ENCODE results near the gene UGDH. TPM values are rescaled to one million over a fixed set of nuclear protein-coding genes. Genes with fewer than 3 reads are reported as not detected.
A peak's percentile ranks its signal among the peaks of the same experiment; 100 is the strongest.
"Not testable (repeated sequence)": the region's sequence is repeated elsewhere in the genome, so short reads cannot be mapped to it uniquely, and the experiment has no call there.

The UGDH gene
- total and polyA plus RNA-seq, 4 experiments from 2014 or later: 18.5 to 34.9 (median 24.0) TPM

GRCh38 chr4:39563346-39563847, 36.2 kb upstream of the UGDH start:
- Histone ChIP-seq H3K27ac (ENCODE audit: low read depth, low read length) (no peak overlapping the region), H3K36me3 (ENCODE audit: insufficient read depth, low read length) (no peaks in the 10 kb centered on the region), H3K9me3 (ENCODE audit: control insufficient read depth in 1 of 2, low read length in 2 of 2) (no peaks in the 10 kb centered on the region), H3K27me3 (ENCODE audit: insufficient read depth, low read length) (no peaks in the 10 kb centered on the region), H3K4me3 (ENCODE audit: low read length in 2 of 2) (no peak overlapping the region), H3K4me1 (ENCODE audit: insufficient read depth, low read length) (no peaks in the 10 kb centered on the region)
- Mint-ChIP-seq H3K4me3 (no peak overlapping the region), H3K9me3 (no peaks in the 10 kb centered on the region), H3K27me3 (no peaks in the 10 kb centered on the region), H3K36me3 (peaks cover 15 to 25% of the 10 kb centered on the region in 2 donors), H3K4me1 (peaks cover 0 to 5% (median under 1%) of the 10 kb centered on the region in 4 donors), H3K27ac (peak overlapping the region in 1 of 7 donors; percentile 37)
- POLR2A ChIA-PET (ENCODE audit: partially characterized antibody): no interaction called here
- intact Hi-C loops (cut with micrococcal nuclease): no loop called here
- CTCF ChIA-PET (ENCODE audit: partially characterized antibody): no interaction called here
- DNase-seq: no peak

GRCh38 chr4:39562792-39563191, 35.6 kb upstream of the UGDH start:
- H3K27me3 ChIP-seq (ENCODE audit: insufficient read depth, low read length): no peaks in the 10 kb centered on the region
- intact Hi-C loops (cut with micrococcal nuclease): no loop called here
- Mint-ChIP-seq H3K9me3 (no peaks in the 10 kb centered on the region), H3K4me1 (peaks cover 0 to 3% (median 0%) of the 10 kb centered on the region in 4 donors), H3K4me3 (no peak overlapping the region), H3K27ac (no peak overlapping the region), H3K36me3 (peaks cover 15 to 24% of the 10 kb centered on the region in 2 donors), H3K27me3 (no peaks in the 10 kb centered on the region)
- POLR2A ChIA-PET (ENCODE audit: partially characterized antibody): no interaction called here
- H3K36me3 ChIP-seq (ENCODE audit: insufficient read depth, low read length): no peaks in the 10 kb centered on the region
- H3K9me3 ChIP-seq (ENCODE audit: control insufficient read depth in 1 of 2, low read length in 2 of 2): no peaks in the 10 kb centered on the region
- no peak overlapping the region for H3K4me3 ChIP-seq (ENCODE audit: low read length in 2 of 2)
- no peak overlapping the region for H3K27ac ChIP-seq (ENCODE audit: low read depth, low read length)
- H3K4me1 ChIP-seq (ENCODE audit: insufficient read depth, low read length): no peaks in the 10 kb centered on the region
- DNase-seq: no peak
- CTCF ChIA-PET (ENCODE audit: partially characterized antibody): no interaction called here

GRCh38 chr4:39559626-39560025, 32.4 kb upstream of the UGDH start:
- Mint-ChIP-seq H3K4me3 (no peak overlapping the region), H3K9me3 (no peaks in the 10 kb centered on the region)

GRCh38 chr4:39555472-39555871, 28.2 kb upstream of the UGDH start:
- ChIA-PET POLR2A (ENCODE audit: partially characterized antibody) (no interaction called here), CTCF (ENCODE audit: partially characterized antibody) (no interaction called here)
- H3K36me3 Mint-ChIP-seq: peaks cover 20% of the 10 kb centered on the region in 2 donors
- Histone ChIP-seq H3K4me1 (ENCODE audit: insufficient read depth, low read length) (no peaks in the 10 kb centered on the region), H3K27me3 (ENCODE audit: insufficient read depth, low read length) (no peaks in the 10 kb centered on the region), H3K27ac (ENCODE audit: low read depth, low read length) (no peak overlapping the region), H3K9me3 (ENCODE audit: control insufficient read depth in 1 of 2, low read length in 2 of 2) (no peaks in the 10 kb centered on the region), H3K4me3 (ENCODE audit: low read length in 2 of 2) (no peak overlapping the region), H3K36me3 (ENCODE audit: insufficient read depth, low read length) (no peaks in the 10 kb centered on the region)
- H3K27me3 Mint-ChIP-seq: no peaks in the 10 kb centered on the region
- no peak for DNase-seq
- no peaks in the 10 kb centered on the region for H3K9me3 Mint-ChIP-seq
- intact Hi-C loops (cut with micrococcal nuclease): no loop called here
- H3K4me1 Mint-ChIP-seq: no peaks in the 10 kb centered on the region
- H3K27ac Mint-ChIP-seq: no peak overlapping the region
- no peak overlapping the region for H3K4me3 Mint-ChIP-seq

More at GRCh38 chr4:39559626-39560025, 32.4 kb upstream of the UGDH start:
- POLR2A ChIA-PET (ENCODE audit: partially characterized antibody): no interaction called here
- Histone ChIP-seq H3K4me1 (ENCODE audit: insufficient read depth, low read length) (no peaks in the 10 kb centered on the region), H3K9me3 (ENCODE audit: control insufficient read depth in 1 of 2, low read length in 2 of 2) (no peaks in the 10 kb centered on the region), H3K4me3 (ENCODE audit: low read length in 2 of 2) (no peak overlapping the region), H3K36me3 (ENCODE audit: insufficient read depth, low read length) (no peaks in the 10 kb centered on the region), H3K27me3 (ENCODE audit: insufficient read depth, low read length) (no peaks in the 10 kb centered on the region), H3K27ac (ENCODE audit: low read depth, low read length) (no peak overlapping the region)
- Mint-ChIP-seq H3K27ac (no peak overlapping the region), H3K36me3 (peaks cover 16% of the 10 kb centered on the region in 2 donors), H3K27me3 (no peaks in the 10 kb centered on the region), H3K4me1 (no peaks in the 10 kb centered on the region)
- DNase-seq: no peak
- intact Hi-C loops (cut with micrococcal nuclease): no loop called here
- CTCF ChIA-PET (ENCODE audit: partially characterized antibody): no interaction called here

- Histone ChIP-seq H3K27ac (ENCODE audit: low read depth, low read length) (no peak overlapping the region), H3K9me3 (ENCODE audit: control insufficient read depth in 1 of 2, low read length in 2 of 2) (no peaks in the 10 kb centered on the region), H3K4me3 (ENCODE audit: low read length in 2 of 2) (no peak overlapping the region), H3K4me1 (ENCODE audit: insufficient read depth, low read length) (no peaks in the 10 kb centered on the region), H3K27me3 (ENCODE audit: insufficient read depth, low read length) (no peaks in the 10 kb centered on the region), H3K36me3 (ENCODE audit: insufficient read depth, low read length) (no peaks in the 10 kb centered on the region)
- Mint-ChIP-seq H3K9me3 (peaks cover 0 to 2% (median 0%) of the 10 kb centered on the region in 8 donors), H3K27me3 (no peaks in the 10 kb centered on the region), H3K36me3 (peaks cover 5 to 10% of the 10 kb centered on the region in 2 donors), H3K27ac (no peak overlapping the region), H3K4me3 (no peak overlapping the region), H3K4me1 (no peaks in the 10 kb centered on the region)
- no peak for DNase-seq
- CTCF ChIA-PET (ENCODE audit: partially characterized antibody): interaction anchor here (1.7 kb wide), 1 partner anchor 80 kb away, joined by 7 read pairs; no protein-coding TSS in a partner anchor
- POLR2A ChIA-PET (ENCODE audit: partially characterized antibody): no interaction called here
- intact Hi-C loops (cut with micrococcal nuclease): no loop called here
Measured at GRCh38 chr4:39548425-39549067, 21.3 kb upstream of the UGDH start.

- no peak for DNase-seq
- no peaks in the 10 kb centered on the region for H3K9me3 ChIP-seq (ENCODE audit: control insufficient read depth in 1 of 2, low read length in 2 of 2)
- ChIA-PET CTCF (ENCODE audit: partially characterized antibody) (no interaction called here), POLR2A (ENCODE audit: partially characterized antibody) (no interaction called here)
- H3K36me3 Mint-ChIP-seq: peaks cover 0 to 7% of the 10 kb centered on the region in 2 donors
- H3K4me3 Mint-ChIP-seq: no peak overlapping the region
- H3K4me3 ChIP-seq (ENCODE audit: low read length in 2 of 2): no peak overlapping the region
- intact Hi-C loops (cut with micrococcal nuclease): no loop called here
- H3K36me3 ChIP-seq (ENCODE audit: insufficient read depth, low read length): no peaks in the 10 kb centered on the region
- no peaks in the 10 kb centered on the region for H3K4me1 ChIP-seq (ENCODE audit: insufficient read depth, low read length)
- H3K27me3 Mint-ChIP-seq: no peaks in the 10 kb centered on the region
- H3K27me3 ChIP-seq (ENCODE audit: insufficient read depth, low read length): no peaks in the 10 kb centered on the region
- no peaks in the 10 kb centered on the region for H3K4me1 Mint-ChIP-seq
- H3K27ac ChIP-seq (ENCODE audit: low read depth, low read length): no peak overlapping the region
- H3K9me3 Mint-ChIP-seq: peaks cover 0 to 2% (median 0%) of the 10 kb centered on the region in 8 donors
- no peak overlapping the region for H3K27ac Mint-ChIP-seq
Measured at GRCh38 chr4:39544580-39545315, 17.5 kb upstream of the UGDH start.

- H3K4me1 ChIP-seq (ENCODE audit: insufficient read depth, low read length); H3K9me3 Mint-ChIP-seq; H3K36me3 ChIP-seq (ENCODE audit: insufficient read depth, low read length); H3K36me3 Mint-ChIP-seq; intact Hi-C loops (cut with micrococcal nuclease); H3K27ac ChIP-seq (ENCODE audit: low read depth, low read length); POLR2A ChIA-PET (ENCODE audit: partially characterized antibody); H3K27me3 ChIP-seq (ENCODE audit: insufficient read depth, low read length); H3K4me3 Mint-ChIP-seq; H3K4me1 Mint-ChIP-seq; DNase-seq; CTCF ChIA-PET (ENCODE audit: partially characterized antibody); H3K4me3 ChIP-seq (ENCODE audit: low read length in 2 of 2); H3K27me3 Mint-ChIP-seq; H3K27ac Mint-ChIP-seq; H3K9me3 ChIP-seq (ENCODE audit: control insufficient read depth in 1 of 2, low read length in 2 of 2): not testable (repeated sequence)
Measured at GRCh38 chr4:39544080-39544479, 16.8 kb upstream of the UGDH start.
